T-helper 1 cell treated with Interleukin-12 subunit alpha and Interleukin-12 subunit beta and Interleukin-4 antibody, amounts not matched to agents 30 μg/mL and 1 μg/mL, for 36 hours (primary cell): ENCODE measurements around the gene SNTG2.

Experiments used
- H3K27ac Mint-ChIP-seq: one replicate; pipeline ENCODE4 v1.8.0; 2021; ENCODE audit warnings: mild to moderate bottlenecking, mixed read lengths
- H3K27me3 Mint-ChIP-seq: one replicate; pipeline ENCODE4 v1.8.0; 2021; ENCODE audit warnings: low read depth, mixed read lengths
- H3K36me3 Mint-ChIP-seq: one replicate; pipeline ENCODE4 v1.8.0; 2021; ENCODE audit warnings: low read depth, mixed read lengths
- H3K4me1 Mint-ChIP-seq: one replicate; pipeline ENCODE4 v1.8.0; 2021; ENCODE audit warnings: low read depth, mixed read lengths
- H3K4me3 Mint-ChIP-seq: one replicate; pipeline ENCODE4 v1.8.0; 2021; ENCODE audit warnings: mild to moderate bottlenecking, moderate library complexity, mixed read lengths
- H3K9me3 Mint-ChIP-seq: one replicate; pipeline ENCODE4 v1.8.0; 2021; ENCODE audit warnings: mixed read lengths

The SNTG2 gene

DNA sequence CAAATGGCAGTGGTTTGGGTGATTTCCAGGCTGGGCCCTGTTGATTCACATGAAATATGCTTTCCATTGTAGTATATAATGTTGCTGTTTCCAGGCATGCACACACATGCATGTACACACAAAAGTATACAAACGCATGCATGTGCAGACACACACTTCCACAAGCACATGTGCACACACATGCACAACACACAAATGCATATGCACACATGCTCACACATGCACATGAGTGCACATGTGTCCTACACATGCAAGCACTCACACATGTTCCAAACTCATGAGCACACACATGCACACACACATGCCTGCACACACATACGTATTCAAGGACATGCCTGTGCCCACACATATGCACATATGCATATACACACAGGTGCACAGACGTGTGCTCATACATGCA, 30.6 kb downstream of the SNTG2 start:
- peaks cover 4% of the 10 kb centered on the region for H3K27me3 Mint-ChIP-seq
- no peaks in the 10 kb centered on the region for H3K36me3 Mint-ChIP-seq
- no peak overlapping the region for H3K27ac Mint-ChIP-seq
- no peaks in the 10 kb centered on the region for H3K4me1 Mint-ChIP-seq
- H3K4me3 Mint-ChIP-seq: no peak overlapping the region
- H3K9me3 Mint-ChIP-seq: no peaks in the 10 kb centered on the region

DNA sequence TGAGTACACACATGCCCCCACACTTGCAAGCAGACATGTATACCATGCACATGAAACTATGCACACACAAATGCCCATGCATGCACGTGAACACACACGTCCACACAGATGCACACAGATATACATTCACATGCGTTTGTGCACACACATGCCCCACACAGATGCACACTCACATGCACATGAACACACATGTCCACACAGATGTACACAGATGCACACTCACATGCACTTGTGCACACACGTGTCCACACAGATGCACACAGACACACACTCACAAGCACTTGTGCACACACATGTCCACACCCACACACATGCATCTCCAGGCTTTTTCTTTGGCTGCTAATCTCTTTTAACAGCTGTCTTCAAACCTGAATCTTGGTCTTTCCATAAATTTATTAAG, 31.1 kb downstream of the SNTG2 start:
- H3K4me1 Mint-ChIP-seq: no peaks in the 10 kb centered on the region
- H3K9me3 Mint-ChIP-seq: no peaks in the 10 kb centered on the region
- H3K4me3 Mint-ChIP-seq: no peak overlapping the region
- no peaks in the 10 kb centered on the region for H3K36me3 Mint-ChIP-seq
- H3K27me3 Mint-ChIP-seq: peaks cover 4% of the 10 kb centered on the region
- H3K27ac Mint-ChIP-seq: no peak overlapping the region

DNA sequence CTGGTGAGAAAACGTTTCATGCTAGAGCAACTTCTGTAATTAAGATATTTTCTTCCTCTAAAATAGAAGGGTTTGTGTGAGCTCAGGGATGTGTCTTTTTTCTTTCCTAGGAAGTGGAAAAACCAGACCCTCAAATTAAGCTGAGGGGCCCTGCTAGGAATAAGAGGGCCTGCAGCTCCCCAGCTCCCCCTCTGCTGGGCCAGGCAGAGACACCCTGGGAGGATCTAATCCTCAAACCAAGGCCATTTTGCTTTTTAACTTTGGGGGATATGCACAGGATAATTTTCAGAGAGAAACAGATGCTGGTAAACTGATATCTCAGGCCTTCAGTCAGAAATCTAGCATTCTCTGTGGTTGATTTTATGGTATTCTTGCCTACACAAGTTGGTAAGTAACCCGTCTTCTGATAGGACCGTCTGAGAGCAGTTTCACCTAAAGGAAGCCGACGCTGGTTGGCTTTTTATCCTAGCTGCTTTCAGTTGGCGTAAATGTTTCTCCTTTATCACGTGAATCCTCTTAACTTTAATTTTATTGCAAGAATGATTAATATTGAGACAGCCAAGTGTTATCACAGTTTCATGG, 34.8 kb downstream of the SNTG2 start:
- Mint-ChIP-seq H3K4me3 (no peak overlapping the region), H3K9me3 (no peaks in the 10 kb centered on the region), H3K36me3 (no peaks in the 10 kb centered on the region), H3K27ac (no peak overlapping the region), H3K27me3 (peaks cover 4% of the 10 kb centered on the region), H3K4me1 (no peaks in the 10 kb centered on the region)

DNA sequence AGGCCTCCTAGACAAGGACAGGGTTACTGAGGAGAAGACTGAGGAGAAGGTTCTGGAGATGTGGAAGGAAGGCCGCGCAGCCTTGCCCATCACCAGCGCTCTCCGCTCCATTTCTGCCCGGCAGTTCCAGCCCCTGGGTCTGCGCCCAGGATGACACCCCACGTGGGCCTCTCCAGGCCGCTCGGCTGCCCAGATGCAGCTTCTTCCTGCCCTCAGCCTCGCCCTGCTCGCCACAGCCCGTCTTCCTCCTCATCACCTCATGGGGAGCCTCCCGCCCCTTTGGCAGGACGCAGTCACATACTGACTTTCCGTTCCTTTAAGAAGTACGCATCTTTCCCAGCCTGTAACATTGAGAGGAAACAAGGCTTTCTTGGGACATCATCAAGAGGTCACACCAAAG, 37.1 kb downstream of the SNTG2 start:
- H3K4me3 Mint-ChIP-seq: no peak overlapping the region
- H3K36me3 Mint-ChIP-seq: no peaks in the 10 kb centered on the region
- no peak overlapping the region for H3K27ac Mint-ChIP-seq
- H3K9me3 Mint-ChIP-seq: no peaks in the 10 kb centered on the region
- no peaks in the 10 kb centered on the region for H3K4me1 Mint-ChIP-seq
- peaks cover 4% of the 10 kb centered on the region for H3K27me3 Mint-ChIP-seq

DNA sequence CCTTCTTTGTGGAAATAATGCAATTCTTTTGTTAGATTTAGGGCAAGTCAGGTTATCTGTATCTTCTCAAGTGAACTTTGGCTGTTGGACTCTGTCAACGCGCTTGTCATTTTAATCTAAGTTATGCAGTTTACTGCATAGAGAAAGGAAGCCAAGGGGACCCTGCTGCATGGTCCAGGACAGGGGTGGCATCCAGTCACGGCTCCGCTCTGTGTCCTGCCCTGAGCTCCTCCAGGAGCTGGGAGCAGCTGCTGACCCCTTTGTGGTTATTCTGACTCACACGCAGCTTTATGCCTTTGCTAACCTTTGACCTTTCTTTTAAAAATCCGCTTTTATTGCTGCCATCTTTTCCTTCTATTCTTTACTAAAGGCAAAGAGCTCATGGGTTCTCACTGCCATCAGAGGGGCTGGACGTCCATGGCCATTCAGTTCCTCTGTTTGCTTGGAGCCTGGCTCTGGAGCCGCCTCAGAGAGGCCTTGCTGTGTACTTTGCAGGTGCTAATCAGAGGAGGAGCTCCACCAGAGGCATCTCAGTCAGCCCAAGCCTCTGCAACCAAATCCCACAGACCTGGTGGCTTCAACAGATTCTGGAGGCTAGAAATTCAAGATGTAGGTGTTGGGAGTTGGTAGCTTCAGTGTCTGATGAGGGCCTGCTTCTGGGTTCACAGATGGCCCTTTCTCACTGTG, 39.3 kb downstream of the SNTG2 start:
- Mint-ChIP-seq H3K27ac (no peak overlapping the region), H3K36me3 (no peaks in the 10 kb centered on the region), H3K9me3 (no peaks in the 10 kb centered on the region), H3K4me3 (no peak overlapping the region), H3K27me3 (no peaks in the 10 kb centered on the region), H3K4me1 (no peaks in the 10 kb centered on the region)

DNA sequence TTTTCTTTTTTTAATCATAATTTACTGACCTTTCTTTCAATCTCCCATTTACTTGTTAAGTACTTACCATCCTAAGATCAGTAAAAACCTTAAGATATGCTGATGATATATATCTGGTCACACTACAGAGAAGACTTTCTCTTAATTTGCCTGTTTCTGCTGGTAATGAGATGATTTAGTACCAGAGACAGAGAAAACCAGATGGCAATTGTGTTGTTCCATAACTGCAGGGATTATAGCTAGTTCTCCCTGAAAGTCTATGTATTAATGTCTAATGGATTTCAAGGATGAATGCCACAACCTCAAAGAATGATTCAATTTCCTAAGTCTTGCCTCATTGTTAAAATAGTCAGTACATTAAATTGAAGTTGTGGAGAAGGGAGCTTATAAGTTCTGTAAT, 40.3 kb downstream of the SNTG2 start:
- Mint-ChIP-seq H3K4me1 (no peaks in the 10 kb centered on the region), H3K4me3 (no peak overlapping the region), H3K27me3 (peaks cover 8% of the 10 kb centered on the region), H3K27ac (no peak overlapping the region), H3K9me3 (no peaks in the 10 kb centered on the region), H3K36me3 (no peaks in the 10 kb centered on the region)

DNA sequence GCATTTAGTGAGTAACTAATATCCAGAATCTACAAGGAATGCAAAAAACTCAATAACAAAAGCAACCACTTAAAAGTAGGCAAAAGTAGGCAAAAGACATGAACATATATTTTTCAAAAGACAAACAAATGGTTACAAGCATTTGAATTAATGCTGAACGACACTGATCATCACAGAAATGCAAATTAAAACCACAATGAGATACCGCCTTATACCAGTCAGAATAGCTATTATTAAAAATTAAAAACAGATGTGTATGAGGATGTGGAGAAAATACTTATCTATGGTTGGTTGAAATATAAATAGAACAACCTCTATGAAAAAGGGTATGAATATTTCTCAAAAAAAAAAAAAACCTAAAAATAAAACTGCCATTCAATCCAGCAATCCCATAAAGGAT, 51.7 kb downstream of the SNTG2 start:
- no peaks in the 10 kb centered on the region for H3K4me1 Mint-ChIP-seq
- H3K27ac Mint-ChIP-seq: no peak overlapping the region
- peaks cover 6% of the 10 kb centered on the region for H3K27me3 Mint-ChIP-seq
- no peak overlapping the region for H3K4me3 Mint-ChIP-seq
- H3K9me3 Mint-ChIP-seq: peaks cover 4% of the 10 kb centered on the region
- no peaks in the 10 kb centered on the region for H3K36me3 Mint-ChIP-seq

DNA sequence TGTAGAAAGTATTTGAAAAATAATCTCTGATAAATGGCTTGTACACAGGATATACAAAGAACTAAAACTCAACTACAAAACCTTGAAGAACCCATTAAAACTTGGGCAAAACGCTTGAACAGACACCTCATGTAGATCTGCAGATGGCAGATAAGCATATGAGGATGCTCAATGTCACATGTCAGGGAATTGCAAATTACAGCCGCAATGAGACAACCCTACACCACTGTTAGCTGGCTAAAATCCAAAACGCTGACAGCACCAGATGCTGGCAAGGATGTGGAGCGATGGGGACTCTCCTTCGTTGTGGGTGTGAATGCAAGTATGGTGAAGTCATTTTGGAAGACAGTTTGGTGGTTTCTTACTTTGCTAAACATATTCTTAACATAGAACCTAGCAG, 53.7 kb downstream of the SNTG2 start:
- Mint-ChIP-seq H3K4me1 (no peaks in the 10 kb centered on the region), H3K36me3 (no peaks in the 10 kb centered on the region), H3K4me3 (no peak overlapping the region), H3K27me3 (no peaks in the 10 kb centered on the region), H3K27ac (no peak overlapping the region), H3K9me3 (no peaks in the 10 kb centered on the region)

DNA sequence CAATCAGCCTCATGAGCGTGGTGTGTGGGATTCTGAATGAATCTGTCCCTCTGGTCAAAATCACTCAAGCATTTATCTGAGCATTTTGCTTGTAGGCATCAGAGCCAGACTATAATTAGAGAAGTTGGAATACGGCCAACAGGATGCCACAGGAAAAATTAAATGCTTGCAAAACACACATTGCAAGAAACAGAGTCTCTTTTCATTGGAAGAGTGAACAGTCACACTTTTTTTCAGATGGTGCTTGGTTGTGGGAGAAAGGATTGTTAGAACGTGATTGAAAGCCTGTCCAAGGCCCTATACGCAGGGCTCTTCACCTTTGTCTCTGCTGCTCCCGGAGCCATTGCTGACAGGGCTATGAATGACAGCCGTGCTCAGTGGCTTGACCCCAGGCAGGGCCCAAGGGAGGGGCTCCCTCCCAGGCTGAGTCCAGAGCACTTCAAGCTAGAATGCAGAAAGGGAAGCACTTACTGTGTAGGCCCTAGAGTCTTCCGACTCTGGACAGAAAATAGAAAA, 59.8 kb downstream of the SNTG2 start:
- Mint-ChIP-seq H3K27me3 (peaks cover 5% of the 10 kb centered on the region), H3K9me3 (no peaks in the 10 kb centered on the region), H3K27ac (no peak overlapping the region), H3K36me3 (no peaks in the 10 kb centered on the region), H3K4me3 (no peak overlapping the region), H3K4me1 (no peaks in the 10 kb centered on the region)

DNA sequence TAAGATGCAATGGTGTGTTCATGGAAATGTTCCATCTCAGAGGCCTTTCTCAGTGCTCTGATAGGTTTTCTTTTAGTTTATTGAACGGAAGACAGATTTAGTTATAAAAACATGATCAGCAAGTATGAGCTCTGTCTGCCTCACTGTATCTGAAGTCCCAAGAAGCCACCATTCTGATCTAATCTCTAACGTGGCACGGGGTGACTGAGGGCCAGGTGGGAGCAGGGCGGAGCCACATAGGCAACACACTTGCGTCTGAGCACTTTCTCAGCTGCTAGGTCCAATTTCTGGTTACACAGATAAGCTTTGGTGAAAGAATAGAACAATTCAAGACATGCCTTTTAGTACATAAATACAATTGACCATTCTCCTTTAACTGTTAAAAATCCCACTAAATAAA, 60.4 kb downstream of the SNTG2 start:
- no peaks in the 10 kb centered on the region for H3K36me3 Mint-ChIP-seq
- H3K27ac Mint-ChIP-seq: no peak overlapping the region
- H3K4me1 Mint-ChIP-seq: no peaks in the 10 kb centered on the region
- no peaks in the 10 kb centered on the region for H3K9me3 Mint-ChIP-seq
- H3K27me3 Mint-ChIP-seq: peaks cover 5% of the 10 kb centered on the region
- no peak overlapping the region for H3K4me3 Mint-ChIP-seq

DNA sequence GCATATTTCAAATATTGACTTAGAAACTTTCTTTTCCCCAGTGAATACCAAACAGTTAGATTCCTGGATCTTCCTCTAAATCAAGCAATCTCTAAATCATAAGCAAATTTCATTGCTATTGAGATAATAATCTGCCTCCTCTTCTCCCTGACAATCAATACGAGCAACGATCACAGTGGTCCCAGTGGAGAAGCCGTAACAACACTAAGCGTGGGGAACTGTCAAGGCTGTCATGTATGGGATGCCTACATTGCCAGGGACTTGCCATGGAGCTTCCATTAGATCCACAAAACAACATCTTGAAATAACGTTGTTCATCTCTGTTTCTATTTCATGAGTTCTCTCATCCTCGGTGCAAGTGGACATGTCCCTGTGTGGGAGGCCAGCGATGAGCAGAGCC, 61.3 kb downstream of the SNTG2 start:
- Mint-ChIP-seq H3K27ac (no peak overlapping the region), H3K4me1 (no peaks in the 10 kb centered on the region), H3K27me3 (peaks cover 5% of the 10 kb centered on the region), H3K36me3 (no peaks in the 10 kb centered on the region), H3K9me3 (no peaks in the 10 kb centered on the region), H3K4me3 (no peak overlapping the region)

DNA sequence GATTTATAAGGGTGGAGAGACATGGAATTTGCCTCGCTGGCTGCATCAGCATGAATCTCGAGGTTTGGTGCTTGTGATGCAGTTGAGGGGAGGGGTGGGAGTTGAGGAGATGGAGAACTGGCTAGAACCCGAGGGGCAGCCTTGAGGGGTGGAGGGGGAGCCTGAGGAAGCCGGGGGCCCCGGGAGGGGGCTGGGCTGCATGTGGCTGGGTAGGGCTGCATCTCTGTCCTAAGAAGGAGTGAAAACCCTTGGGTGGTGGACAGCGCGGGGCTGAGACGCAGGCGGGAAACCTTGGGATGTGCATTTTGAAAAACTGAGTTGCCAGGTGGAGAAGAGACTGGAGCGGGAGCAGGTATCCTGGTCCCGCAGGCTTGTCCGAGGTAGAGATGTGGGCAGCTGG, 64.2 kb downstream of the SNTG2 start:
- no peaks in the 10 kb centered on the region for H3K4me1 Mint-ChIP-seq
- no peaks in the 10 kb centered on the region for H3K9me3 Mint-ChIP-seq
- H3K36me3 Mint-ChIP-seq: no peaks in the 10 kb centered on the region
- no peak overlapping the region for H3K4me3 Mint-ChIP-seq
- H3K27me3 Mint-ChIP-seq: peaks cover 3% of the 10 kb centered on the region
- no peak overlapping the region for H3K27ac Mint-ChIP-seq

DNA sequence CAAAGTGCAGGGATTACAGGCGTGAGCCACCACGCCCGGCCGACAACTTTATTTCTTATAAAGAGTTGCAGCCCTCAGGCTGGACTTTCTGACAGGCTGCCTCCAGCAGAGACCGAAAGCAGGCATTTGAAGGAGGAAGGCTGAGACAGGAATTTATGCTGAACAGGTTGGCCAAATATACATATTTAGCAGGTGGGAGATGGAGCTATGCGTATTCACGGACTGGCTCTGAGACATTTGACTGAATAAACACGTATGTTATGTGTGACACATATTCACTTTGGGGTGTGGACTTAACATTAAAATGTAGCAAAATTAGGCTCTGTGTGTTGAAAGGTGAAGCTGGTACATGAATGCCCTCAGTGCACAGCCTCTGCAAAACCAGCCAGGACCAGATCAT, 65.9 kb downstream of the SNTG2 start:
- no peaks in the 10 kb centered on the region for H3K9me3 Mint-ChIP-seq
- H3K27me3 Mint-ChIP-seq: no peaks in the 10 kb centered on the region
- H3K36me3 Mint-ChIP-seq: no peaks in the 10 kb centered on the region
- H3K4me1 Mint-ChIP-seq: no peaks in the 10 kb centered on the region
- H3K27ac Mint-ChIP-seq: no peak overlapping the region
- no peak overlapping the region for H3K4me3 Mint-ChIP-seq

DNA sequence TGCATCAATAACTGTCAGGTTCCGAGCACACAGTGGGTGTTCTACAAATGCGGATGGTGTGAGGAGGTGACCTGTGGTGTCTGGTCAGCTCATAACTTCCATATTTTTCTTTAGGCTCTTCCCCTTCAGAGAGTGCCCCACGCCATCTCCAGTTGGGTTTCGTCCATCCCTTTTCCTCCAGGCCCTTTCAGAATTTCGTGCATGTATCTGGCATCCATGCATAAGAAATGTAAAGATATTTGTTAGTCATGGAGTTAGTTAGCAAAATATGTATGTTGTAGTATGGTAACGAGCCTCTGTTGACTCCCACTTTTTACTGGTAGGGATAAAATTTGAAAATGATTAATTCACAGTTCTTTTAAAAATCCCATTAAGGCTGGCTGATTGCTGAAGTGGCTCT, 67.2 kb downstream of the SNTG2 start:
- no peaks in the 10 kb centered on the region for H3K36me3 Mint-ChIP-seq
- H3K9me3 Mint-ChIP-seq: no peaks in the 10 kb centered on the region
- H3K27me3 Mint-ChIP-seq: no peaks in the 10 kb centered on the region
- no peak overlapping the region for H3K27ac Mint-ChIP-seq
- H3K4me1 Mint-ChIP-seq: no peaks in the 10 kb centered on the region
- H3K4me3 Mint-ChIP-seq: no peak overlapping the region

DNA sequence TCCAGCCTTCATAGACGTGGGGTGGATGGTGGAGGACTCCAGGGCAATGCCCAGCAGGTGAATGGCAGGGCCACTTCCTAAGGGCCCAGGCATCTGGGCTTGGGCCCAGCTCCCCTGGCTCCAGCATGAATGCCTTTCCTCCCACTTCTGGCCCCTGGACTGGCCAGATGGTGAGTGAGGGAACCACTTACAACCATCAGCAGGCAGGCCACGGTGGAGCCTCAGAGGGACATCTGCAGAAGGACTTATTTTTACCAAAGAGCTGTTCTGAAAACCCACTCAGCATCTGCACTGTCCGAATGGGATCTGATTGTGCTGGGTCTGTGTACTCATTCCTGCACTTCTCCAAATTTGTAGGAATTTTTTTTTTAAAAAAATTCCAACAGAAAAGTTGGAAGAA, 69.6 kb downstream of the SNTG2 start:
- Mint-ChIP-seq H3K4me1 (no peaks in the 10 kb centered on the region), H3K4me3 (no peak overlapping the region), H3K27me3 (no peaks in the 10 kb centered on the region), H3K9me3 (no peaks in the 10 kb centered on the region), H3K27ac (no peak overlapping the region), H3K36me3 (no peaks in the 10 kb centered on the region)
